GM10266 (cell line): ENCODE measurements around the gene SRXN1.

Experiments
- DNase-seq: peaks from one replicate; pipeline ENCODE4 v3.0.0; 2012; ENCODE audit errors: extremely low spot score
- CTCF ChIP-seq: IDR thresholded peaks from 2 replicates; pipeline ENCODE4 v1.5.1; 2012; ENCODE audit warnings: mild to moderate bottlenecking, low read depth; ENCODE audit not compliant: control insufficient read depth, insufficient read depth; ENCODE audit errors: missing control alignments

SRXN1 gene

GRCh38 chr20:675033-675452 lies 22.0 kb upstream of the SRXN1 start:
- TF ChIP-seq CTCF: no peak
- DNase-seq: no peak

GRCh38 chr20:673603-674001 lies 20.6 kb upstream of the SRXN1 start:
- DNase-seq: no peak
- no peak for TF ChIP-seq CTCF

- TF ChIP-seq CTCF: no peak
- no peak for DNase-seq
Observed at GRCh38 chr20:672963-673602, 20.1 kb upstream of the SRXN1 start.

GRCh38 chr20:671252-672030 lies 18.4 kb upstream of the SRXN1 start:
- DNase-seq: no peak

GRCh38 chr20:669573-669972 lies 16.6 kb upstream of the SRXN1 start:
- DNase-seq: no peak
- no peak for TF ChIP-seq CTCF

More at GRCh38 chr20:671252-672030, 18.4 kb upstream of the SRXN1 start:
- no peak for TF ChIP-seq CTCF

- DNase-seq: no peak
- TF ChIP-seq CTCF: no peak
Observed at GRCh38 chr20:668638-669037, 15.6 kb upstream of the SRXN1 start.

- no peak for TF ChIP-seq CTCF
- no peak for DNase-seq
Observed at GRCh38 chr20:668050-668449, 15.1 kb upstream of the SRXN1 start.
